ENCODE results near the gene NAGS.

Gene NAGS

DNA sequence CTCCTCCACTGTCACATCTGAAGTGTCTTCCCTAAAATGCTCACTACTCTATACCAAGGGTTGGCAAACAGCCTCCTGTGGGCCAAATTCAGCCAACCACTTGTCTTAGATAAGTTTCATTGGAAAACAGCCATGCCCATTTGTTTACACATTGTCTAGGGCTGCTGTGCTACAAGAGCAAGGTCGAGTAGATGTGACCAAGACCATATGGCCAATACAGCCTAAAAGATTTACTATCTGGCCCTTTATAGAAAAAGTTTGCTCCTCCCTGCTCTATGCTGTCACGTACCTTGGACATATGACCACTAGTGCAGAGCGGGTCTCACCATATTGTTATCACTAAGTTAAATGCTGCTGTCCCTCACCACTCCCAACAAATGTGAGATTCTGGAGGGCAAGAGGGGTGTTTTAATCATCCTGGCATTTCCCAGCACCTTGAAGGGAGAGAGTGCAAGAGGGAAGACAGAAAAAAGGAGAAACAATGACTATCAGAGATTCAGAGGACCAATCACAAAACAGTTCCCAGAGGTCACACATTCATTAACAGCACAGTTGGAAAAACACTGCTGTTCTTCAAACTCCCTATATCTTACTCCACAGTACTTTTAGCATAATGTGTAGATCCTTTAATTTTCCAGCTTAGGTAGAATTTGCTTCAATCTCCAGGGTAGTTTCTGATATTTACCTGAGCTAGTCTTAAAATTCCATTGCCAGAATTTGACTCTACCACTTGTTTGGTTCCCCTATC lies 48.9 kb downstream of the NAGS start:
- peaks cover 82% of the 10 kb centered on the region for H3K36me3 ChIP-seq (ENCODE audit: insufficient read depth, low read depth, low read length)
- H3K9ac ChIP-seq (ENCODE audit: low read depth, low read length), result no peak overlapping the region
- H3K4me1 ChIP-seq (ENCODE audit: insufficient read depth, low read length), result no peaks in the 10 kb centered on the region
- H3K27me3 ChIP-seq (ENCODE audit: insufficient read depth, low read length), result no peaks in the 10 kb centered on the region
- no peak overlapping the region for H3K4me3 ChIP-seq (ENCODE audit: low read length)
- H3K27ac ChIP-seq (ENCODE audit: low read length), result no peak overlapping the region
- H3K9me3 ChIP-seq (ENCODE audit: insufficient read depth, low read depth, low read length), result no peaks in the 10 kb centered on the region
